ENCODE measurements around the gene CALML4.
"Not testable (repeated sequence)": the region's sequence is repeated elsewhere in the genome, so short reads cannot be mapped to it uniquely, and the experiment has no call there.

Gene CALML4

DNA sequence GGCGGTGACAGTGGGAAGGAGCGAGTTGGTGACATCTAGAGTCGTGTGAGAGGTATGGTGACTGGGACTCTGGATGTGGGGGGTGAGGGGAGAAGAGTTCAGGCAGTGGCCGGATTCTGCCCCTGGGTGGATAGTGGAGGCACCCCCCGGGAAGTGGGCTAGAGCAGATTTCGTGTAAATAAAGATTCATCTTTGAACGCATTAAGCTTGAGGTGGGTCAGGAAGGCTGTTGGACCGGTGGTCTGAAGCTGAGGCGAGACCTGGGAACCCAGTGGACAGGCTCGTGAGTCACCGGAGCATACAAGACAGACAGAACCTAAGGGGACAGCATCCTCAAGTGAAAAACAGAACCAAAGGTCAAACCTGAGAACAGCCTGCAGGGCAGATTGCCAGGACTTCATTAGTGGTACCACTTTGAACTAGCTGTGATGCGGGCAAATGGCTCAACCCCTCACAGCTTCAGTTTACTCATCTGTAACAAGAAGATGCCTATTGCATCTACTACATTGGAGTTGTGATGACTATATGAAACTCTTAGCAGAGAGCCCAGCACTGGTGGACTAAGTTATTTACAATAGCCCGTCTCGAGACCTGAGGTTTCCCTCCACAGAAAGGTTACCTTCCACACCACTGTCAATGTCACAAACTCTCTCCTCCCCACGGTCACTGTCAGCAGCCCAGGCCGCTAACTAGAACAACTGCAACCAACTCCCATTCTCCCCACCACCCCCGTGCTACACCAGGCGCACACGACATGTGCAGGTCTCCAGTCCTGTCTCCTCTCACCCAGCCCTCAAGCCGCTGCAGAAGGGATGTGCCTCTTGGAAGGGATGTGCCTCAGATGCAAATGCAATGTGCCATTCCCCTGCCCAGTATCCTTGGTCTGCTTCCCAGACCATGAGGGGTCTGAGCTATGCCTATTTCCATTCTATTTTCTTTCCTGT is 25.3 kb upstream of the CALML4 start:
- ChIA-PET CTCF (interaction anchor here (0.7 to 1.2 kb wide), 2 partner anchors 76 to 1093 kb away, joined by 3 to 6 read pairs; no protein-coding TSS in a partner anchor), POLR2A (ENCODE audit: low non-redundant PET) (no interaction called here)
- peak overlapping the region; percentile 86 for H3K27ac ChIP-seq
- no peak for DNase-seq (ENCODE audit: low spot score)
- TF ChIP-seq, protein P1, sequence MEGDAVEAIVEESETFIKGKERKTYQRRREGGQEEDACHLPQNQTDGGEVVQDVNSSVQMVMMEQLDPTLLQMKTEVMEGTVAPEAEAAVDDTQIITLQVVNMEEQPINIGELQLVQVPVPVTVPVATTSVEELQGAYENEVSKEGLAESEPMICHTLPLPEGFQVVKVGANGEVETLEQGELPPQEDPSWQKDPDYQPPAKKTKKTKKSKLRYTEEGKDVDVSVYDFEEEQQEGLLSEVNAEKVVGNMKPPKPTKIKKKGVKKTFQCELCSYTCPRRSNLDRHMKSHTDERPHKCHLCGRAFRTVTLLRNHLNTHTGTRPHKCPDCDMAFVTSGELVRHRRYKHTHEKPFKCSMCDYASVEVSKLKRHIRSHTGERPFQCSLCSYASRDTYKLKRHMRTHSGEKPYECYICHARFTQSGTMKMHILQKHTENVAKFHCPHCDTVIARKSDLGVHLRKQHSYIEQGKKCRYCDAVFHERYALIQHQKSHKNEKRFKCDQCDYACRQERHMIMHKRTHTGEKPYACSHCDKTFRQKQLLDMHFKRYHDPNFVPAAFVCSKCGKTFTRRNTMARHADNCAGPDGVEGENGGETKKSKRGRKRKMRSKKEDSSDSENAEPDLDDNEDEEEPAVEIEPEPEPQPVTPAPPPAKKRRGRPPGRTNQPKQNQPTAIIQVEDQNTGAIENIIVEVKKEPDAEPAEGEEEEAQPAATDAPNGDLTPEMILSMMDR (conservative IDR thresholded peaks at IDR 0.05; ENCODE audit: low read depth): no peak

DNA sequence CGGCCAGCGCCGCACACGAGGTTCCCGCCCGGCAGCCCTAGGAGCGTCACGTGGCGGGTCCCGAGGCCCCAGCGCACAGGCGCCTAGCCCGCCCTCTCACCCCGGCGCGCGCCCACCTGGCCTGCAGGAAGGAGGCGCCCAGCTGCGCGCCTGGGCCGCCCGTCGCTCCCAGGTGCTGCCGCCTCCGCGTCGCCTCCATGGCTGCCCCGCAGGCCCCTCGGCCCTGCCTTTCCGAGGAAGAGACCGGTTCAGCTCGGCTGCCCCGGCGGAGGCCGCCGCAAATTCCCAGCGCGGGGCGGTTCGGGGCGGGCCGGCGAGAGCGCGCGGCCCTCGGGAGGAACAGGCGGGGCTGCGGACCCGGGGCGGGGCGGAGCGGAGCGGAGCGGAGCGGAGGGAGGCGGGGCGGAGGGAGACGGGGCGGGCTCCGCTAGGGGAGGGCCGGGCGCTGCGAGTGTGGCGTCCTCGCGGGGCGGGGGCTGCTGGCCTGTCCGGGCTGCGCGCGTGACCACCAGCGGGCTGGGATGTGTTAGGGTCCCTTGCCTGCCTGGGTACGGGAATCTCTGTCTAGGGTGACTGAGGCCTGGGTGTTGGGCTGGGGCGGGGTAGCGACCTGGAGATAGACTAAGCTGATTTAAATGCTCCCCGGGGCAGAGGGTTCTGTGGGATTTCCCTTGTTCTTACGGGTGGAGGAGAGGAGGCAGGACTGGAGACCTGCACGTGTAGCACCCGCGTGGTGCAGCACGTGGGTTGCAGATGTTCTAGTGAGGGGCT is 24.4 kb upstream of the CALML4 start, which contains the start of gene CLN6:
Gene CLN6, minus strand, starts transcription at position 343 of the 771 bp plus-strand sequence. Its CDS starts 144 bp downstream, at position 199.
- CTCF ChIA-PET: interaction anchor here (0.7 to 1.2 kb wide), 3 partner anchors 19 to 1092 kb away, joined by 3 to 6 read pairs (median 4); no protein-coding TSS in a partner anchor
- peak; percentile 94 for DNase-seq (ENCODE audit: low spot score)
- TF ChIP-seq, protein P1 (conservative IDR thresholded peaks at IDR 0.05; ENCODE audit: low read depth): no peak
- peak within 1 kb of the TSS; percentile 86 for H3K27ac ChIP-seq
- POLR2A ChIA-PET (ENCODE audit: low non-redundant PET): no interaction called here

DNA sequence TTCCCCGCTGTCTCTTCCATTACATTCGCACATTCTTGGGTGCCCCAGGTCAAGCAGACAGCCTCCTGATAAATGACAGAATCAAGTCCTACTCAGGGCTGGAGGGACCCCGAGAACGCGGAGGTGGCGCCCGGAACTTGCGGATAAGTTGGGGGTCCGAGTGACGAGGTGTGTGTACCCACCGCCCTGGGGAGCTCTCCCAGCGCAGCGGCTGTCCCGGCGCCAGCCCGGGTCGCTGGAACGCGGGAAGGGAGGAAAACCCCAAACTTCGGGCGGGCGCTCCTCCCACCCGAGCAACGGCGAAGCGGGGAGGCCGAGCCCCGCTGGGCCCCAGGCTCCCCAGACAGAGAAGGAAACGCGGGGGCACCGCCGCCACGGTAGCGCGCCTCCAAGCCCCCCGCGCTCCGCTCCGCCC is 23.8 kb upstream of the CALML4 start:
- CTCF ChIA-PET: interaction anchor here (0.9 kb wide), 1 partner anchor 18 kb away, joined by 4 read pairs; no protein-coding TSS in a partner anchor
- peak; percentile 27 for DNase-seq (ENCODE audit: low spot score)
- POLR2A ChIA-PET (ENCODE audit: low non-redundant PET): no interaction called here
- peak overlapping the region; percentile 86 for H3K27ac ChIP-seq
- TF ChIP-seq, protein P1 (conservative IDR thresholded peaks at IDR 0.05; ENCODE audit: low read depth): no peak

DNA sequence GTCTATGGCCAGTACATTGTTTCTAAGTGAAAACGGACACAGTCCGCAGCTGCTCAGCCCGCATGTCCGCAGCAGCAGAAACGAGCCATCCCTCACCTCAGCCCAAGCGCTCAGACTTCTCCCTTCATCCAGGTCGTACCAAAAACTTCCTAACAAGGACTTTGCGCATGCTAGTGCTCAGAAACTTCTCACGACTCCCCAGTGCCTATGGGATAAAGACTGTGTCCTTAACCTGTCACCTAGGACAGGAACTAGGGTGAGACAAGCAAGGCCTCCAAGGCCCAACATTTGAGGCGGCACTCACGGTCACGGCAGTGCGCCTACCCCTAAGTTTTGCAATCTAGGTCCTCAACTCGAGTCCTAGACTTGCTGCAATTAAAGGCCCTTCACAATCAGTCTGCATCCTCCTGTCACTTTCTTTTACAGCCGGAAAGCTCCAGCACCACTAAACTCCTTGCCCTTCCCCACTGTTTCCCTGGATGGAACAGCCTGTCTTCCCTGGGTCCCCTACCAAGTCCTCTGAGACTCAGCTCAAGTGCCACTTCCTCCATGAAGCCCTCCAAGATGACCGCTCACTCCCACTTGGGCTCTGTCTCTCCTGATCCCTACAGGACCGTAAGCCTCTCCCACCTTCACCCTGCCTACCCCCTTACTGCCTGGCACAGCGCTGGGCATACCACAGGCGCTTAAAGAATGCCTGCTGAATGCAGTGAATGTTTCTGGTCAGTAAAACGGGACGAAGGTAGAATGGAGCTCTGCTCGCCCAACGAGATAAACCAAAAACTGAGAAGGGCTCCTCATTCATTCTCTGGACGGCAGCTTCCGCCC is 23.2 kb upstream of the CALML4 start:
- POLR2A ChIA-PET (ENCODE audit: low non-redundant PET): no interaction called here
- H3K27ac ChIP-seq: peak overlapping the region; percentile 86

DNA sequence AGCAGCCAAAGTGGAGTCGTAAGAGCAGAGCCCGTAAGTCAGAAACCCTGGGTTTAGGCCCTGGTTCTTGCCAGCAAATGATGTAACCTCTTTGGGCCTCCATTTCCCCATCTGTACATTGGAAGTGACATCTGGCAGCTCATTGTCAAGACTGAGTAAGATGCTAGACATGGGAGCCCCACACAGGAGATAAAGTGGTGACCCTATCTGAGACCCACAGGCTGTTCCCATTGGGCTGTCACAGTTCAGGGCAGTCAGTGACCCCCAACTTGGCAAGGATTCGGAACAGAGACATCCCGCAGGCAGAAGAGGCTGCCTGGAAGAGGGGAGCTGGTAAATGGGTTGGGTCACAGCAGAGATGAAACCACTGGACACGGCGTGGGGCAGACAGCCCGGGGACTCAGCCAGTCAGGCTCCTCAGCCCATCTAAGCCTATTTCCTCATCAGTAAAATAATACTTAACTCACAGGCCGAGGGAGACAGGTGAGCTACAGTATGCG is 22.6 kb upstream of the CALML4 start:
- DNase-seq (ENCODE audit: low spot score): no peak
- peak overlapping the region; percentile 86 for H3K27ac ChIP-seq
- TF ChIP-seq, protein P1 (conservative IDR thresholded peaks at IDR 0.05; ENCODE audit: low read depth): no peak
- POLR2A ChIA-PET (ENCODE audit: low non-redundant PET): no interaction called here
- CTCF ChIA-PET: interaction anchor here (0.6 kb wide), 2 partner anchors 17 to 156 kb away, joined by 3 to 7 read pairs; no protein-coding TSS in a partner anchor

More for the DNA sequence above, 23.2 kb upstream of the CALML4 start:
- DNase-seq (ENCODE audit: low spot score): no peak
- CTCF ChIA-PET: interaction anchor here (0.6 kb wide), 1 partner anchor 155 kb away, joined by 7 read pairs; no protein-coding TSS in a partner anchor
- TF ChIP-seq, protein P1 (conservative IDR thresholded peaks at IDR 0.05; ENCODE audit: low read depth): no peak

DNA sequence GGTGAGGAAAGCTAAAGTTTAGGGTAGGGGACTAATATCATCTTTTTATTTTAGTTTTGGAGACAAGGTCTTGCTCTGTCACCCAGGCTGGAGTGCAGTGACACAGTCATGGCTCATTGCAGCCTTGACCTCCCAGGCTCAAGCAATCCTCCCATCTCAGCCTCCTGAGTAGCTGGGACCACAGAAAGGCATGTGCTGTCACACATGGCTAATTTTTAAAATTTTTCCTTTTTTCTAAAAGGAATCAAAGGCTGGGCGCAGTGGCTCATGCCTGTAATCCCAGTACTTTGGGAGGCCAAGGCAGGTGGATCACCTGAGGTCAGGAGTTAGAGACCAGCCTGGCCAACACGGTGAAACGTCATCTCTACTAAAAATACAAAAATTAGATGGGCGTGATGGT is 20.3 kb upstream of the CALML4 start:
- DNase-seq (ENCODE audit: low spot score); POLR2A ChIA-PET (ENCODE audit: low non-redundant PET); CTCF ChIA-PET: not testable (repeated sequence)
- peak overlapping the region; percentile 23 for H3K27ac ChIP-seq

All from RWPE1 (cell line).